NCI-H1417 treated with DMSO at 0.1 percent for 48 hours (cell line): ENCODE data around the gene ACER2.

ENCODE experiments used
- DNase-seq: peaks from one replicate; lab custom pipeline; 2025; lab: John Stamatoyannopoulos, UW

ACER2 gene

DNA sequence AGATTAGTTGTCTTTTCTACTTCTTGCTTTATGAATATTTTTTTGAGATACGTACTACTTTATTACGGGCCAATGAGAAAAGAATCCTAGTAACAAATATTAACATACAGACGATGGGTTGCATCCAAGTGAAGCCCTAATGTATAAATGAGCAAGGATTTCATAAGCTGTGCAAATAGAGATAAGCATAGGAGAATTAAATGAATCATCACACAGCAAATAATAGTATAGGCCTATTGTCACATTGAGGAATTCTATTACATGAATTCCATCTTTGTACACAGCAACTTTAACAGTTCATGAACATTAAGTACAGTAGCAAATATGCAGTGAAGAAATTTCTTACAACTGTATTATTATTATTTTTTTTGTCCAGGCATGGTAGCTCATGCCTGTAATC, 78.0 kb downstream of the ACER2 start:
- DNase-seq, result no peak

GRCh38 chr9:19488721-19489120, 79.9 kb downstream of the ACER2 start:
- no peak for DNase-seq

DNA sequence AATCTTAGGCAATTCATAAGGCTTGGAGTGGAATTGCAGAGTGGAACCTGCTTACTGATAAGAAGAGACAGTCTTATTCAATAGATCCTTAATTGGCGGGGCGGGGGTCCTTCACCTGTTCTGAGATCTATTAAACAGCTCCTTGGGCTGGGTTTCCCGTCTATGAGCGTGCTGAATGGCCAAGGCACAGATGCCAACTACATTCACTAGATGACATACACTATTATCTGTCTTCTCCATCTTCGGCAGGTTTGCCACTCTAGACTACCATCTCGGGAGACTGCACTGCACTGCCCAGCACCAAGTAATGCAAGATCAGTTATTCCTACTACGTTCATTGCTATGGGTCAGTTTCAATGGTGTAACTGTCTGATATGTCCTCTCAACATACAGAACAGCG, 81.5 kb downstream of the ACER2 start:
- no peak for DNase-seq

- no peak for DNase-seq
Observed at GRCh38 chr9:19490828-19491227, 82.0 kb downstream of the ACER2 start.

DNA sequence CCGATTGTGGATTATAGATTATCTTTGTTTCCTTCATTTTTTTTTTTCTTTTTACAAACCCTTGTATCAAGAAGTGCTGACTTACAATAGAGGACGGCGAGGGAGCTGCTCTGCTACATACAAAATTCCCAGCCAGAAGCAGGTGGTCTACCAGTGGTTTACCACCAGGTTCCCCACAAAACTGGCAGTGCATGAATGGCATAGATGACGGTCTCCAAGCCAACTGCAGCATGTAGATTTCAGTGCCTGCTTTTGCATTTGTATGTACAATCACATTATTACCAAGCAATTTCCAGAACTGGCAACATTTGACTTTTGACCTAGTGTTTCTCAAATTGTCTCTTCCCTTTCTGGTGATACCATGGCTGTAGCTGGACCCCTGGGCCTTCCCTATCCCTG, 84.0 kb downstream of the ACER2 start:
- DNase-seq, result no peak

DNA sequence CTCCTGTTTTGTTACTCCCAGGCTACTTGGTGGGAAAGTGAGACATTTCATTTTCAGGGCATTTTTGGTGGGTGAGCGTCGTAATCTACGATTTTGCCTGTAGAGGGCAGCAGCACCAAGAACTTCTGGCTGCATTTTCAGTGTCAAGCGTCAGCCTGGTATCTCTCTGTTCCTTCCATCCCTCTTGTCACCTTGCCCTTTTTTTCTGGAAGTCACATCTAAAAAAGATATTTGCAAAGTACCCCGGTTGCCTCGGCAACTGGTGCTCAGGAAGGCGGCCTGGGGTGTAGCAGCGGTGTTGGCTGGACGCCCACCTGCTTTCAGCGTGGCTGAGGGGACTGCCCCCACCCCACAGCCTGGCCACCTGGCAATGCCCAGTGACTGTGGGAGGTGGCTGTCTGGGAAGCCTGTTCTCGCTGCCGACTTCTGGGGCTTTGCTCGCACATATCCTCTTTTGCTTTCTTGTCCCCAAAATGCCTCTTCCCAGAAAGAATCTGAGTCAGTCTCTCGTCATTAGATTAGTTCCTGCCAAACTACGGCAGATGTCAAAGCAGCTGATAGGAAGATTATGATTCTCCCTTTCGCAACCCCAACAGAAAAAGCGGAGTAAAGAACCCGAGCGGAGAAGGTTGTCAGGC, 84.5 kb downstream of the ACER2 start:
- peak; percentile 11 for DNase-seq

- no peak for DNase-seq
Observed at GRCh38 chr9:19493876-19494275, 85.1 kb downstream of the ACER2 start.

GRCh38 chr9:19495186-19496028, 86.6 kb downstream of the ACER2 start:
- no peak for DNase-seq

DNA sequence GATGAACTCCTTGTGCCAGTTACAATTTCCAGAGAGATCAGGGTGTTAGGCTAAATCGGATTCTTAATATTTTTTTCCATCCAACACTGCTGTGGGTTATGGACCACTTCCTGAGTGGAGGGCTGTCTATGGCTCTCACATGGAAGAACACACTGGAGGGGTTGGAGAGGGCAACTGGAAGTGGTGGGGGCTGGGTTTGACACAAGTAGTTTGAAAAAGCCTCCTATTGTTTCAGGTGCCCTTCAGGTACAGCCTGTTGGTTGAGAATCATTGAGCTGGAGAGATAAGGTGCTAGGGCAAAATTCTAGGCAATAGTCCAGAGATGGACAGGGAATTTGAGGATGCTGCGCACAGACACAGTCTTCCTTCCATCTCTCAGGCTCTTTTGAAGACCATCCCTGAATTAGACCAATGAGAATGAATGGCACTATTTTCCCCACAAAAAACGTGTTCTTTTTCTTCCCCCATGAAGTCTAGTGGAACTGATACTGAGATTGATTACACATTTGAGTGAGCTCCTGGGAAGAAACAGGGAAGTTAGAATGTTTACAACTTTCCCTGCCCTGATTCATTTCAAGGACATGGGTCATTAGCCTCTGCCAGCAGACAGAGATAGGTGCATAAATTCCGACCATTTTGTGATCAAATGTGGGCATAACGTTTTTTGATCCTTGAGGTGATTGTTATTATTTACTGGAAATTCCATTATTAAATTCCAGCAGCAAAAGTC, 87.7 kb downstream of the ACER2 start:
- DNase-seq, result no peak

DNA sequence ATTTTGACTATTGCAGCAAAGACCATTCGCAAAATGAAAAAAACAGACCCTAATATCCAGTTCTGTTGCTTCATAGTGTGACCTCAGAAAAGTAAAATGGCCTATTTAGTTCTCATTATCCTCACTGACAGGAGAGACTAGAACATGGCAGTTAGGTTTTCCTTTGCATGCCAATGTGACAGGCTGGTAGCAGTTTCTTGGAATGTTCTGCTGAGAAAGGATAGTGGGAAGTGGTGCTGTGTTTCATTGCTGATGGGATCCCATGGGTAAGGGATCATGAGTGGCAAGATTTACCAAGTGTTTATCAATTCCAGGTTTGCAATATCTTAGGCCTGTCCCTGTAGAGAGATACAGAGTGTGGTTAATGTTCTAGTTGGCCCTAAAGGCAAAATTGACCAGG, 88.5 kb downstream of the ACER2 start:
- no peak for DNase-seq

DNA sequence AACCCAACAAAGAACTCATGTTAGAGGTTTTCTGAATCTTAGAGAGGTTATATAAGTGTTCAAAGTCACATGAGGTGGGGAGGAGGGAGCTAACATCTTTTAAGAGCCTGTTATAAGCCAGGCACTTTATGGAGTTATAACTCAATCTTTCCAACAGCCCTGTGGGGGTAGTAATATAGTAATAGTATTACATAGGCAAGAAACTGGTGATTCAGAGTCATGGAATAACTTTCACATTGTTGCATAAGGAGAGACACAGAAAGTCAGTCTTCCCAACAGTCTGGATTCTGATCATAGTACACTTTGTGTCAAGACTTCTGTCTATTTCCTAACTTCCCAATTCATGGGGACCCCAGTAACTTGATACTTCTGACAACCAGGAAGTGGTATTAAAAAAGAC, 89.2 kb downstream of the ACER2 start:
- DNase-seq, result no peak
